Measurements from ENCODE around the gene CYP46A1.

Gene CYP46A1

GRCh38 chr14:99685151-99685591 is 1.1 kb downstream of the CYP46A1 start:
- FAIRE-seq, result no peak

GRCh38 chr14:99685596-99685995 is 1.5 kb downstream of the CYP46A1 start:
- no peak for TF ChIP-seq POLR2A (IDR thresholded peaks at IDR 0.05; ENCODE audit: low read depth, low read length)
- FAIRE-seq (no peak), DNase-seq (ENCODE audit: insufficient read length, low spot score) (no peak)

More at GRCh38 chr14:99685151-99685591, 1.1 kb downstream of the CYP46A1 start:
- TF ChIP-seq POLR2A (IDR thresholded peaks at IDR 0.05; ENCODE audit: low read depth, low read length), result no peak
- DNase-seq (ENCODE audit: insufficient read length, low spot score), result no peak

GRCh38 chr14:99686557-99687283 is 2.6 kb downstream of the CYP46A1 start:
- DNase-seq (ENCODE audit: insufficient read length, low spot score), result no peak
- no peak for FAIRE-seq

GRCh38 chr14:99687284-99688209 is 3.4 kb downstream of the CYP46A1 start:
- no peak for TF ChIP-seq POLR2A (IDR thresholded peaks at IDR 0.05; ENCODE audit: low read depth, low read length)
- FAIRE-seq, result no peak
- no peak for DNase-seq (ENCODE audit: insufficient read length, low spot score)

More at GRCh38 chr14:99686557-99687283, 2.6 kb downstream of the CYP46A1 start:
- TF ChIP-seq POLR2A (IDR thresholded peaks at IDR 0.05; ENCODE audit: low read depth, low read length), result no peak

GRCh38 chr14:99688210-99688581 is 4.1 kb downstream of the CYP46A1 start:
- DNase-seq (ENCODE audit: insufficient read length, low spot score), result no peak
- no peak for FAIRE-seq
- no peak for TF ChIP-seq POLR2A (IDR thresholded peaks at IDR 0.05; ENCODE audit: low read depth, low read length)

GRCh38 chr14:99688629-99689028 is 4.5 kb downstream of the CYP46A1 start:
- TF ChIP-seq POLR2A (IDR thresholded peaks at IDR 0.05; ENCODE audit: low read depth, low read length), result no peak
- no peak for FAIRE-seq
- DNase-seq (ENCODE audit: insufficient read length, low spot score), result no peak

- TF ChIP-seq POLR2A (IDR thresholded peaks at IDR 0.05; ENCODE audit: low read depth, low read length), result no peak
- DNase-seq (ENCODE audit: insufficient read length, low spot score), result no peak
- FAIRE-seq, result no peak
Measured at GRCh38 chr14:99689266-99690236, 5.5 kb downstream of the CYP46A1 start.

GRCh38 chr14:99690636-99691035 is 6.5 kb downstream of the CYP46A1 start:
- FAIRE-seq (no peak), DNase-seq (ENCODE audit: insufficient read length, low spot score) (no peak)
- TF ChIP-seq POLR2A (IDR thresholded peaks at IDR 0.05; ENCODE audit: low read depth, low read length), result no peak

GRCh38 chr14:99691111-99691885 is 7.2 kb downstream of the CYP46A1 start:
- no peak for FAIRE-seq

GRCh38 chr14:99693918-99694317 is 9.8 kb downstream of the CYP46A1 start:
- no peak for TF ChIP-seq POLR2A (IDR thresholded peaks at IDR 0.05; ENCODE audit: low read depth, low read length)
- DNase-seq (ENCODE audit: insufficient read length, low spot score), result no peak
- FAIRE-seq, result no peak

More at GRCh38 chr14:99691111-99691885, 7.2 kb downstream of the CYP46A1 start:
- DNase-seq (ENCODE audit: insufficient read length, low spot score), result no peak
- TF ChIP-seq POLR2A (IDR thresholded peaks at IDR 0.05; ENCODE audit: low read depth, low read length), result no peak

GRCh38 chr14:99696929-99697328 is 12.8 kb downstream of the CYP46A1 start:
- TF ChIP-seq POLR2A (IDR thresholded peaks at IDR 0.05; ENCODE audit: low read depth, low read length), result no peak
- DNase-seq (ENCODE audit: insufficient read length, low spot score), result no peak
- FAIRE-seq, result no peak

GRCh38 chr14:99698236-99698635 is 14.1 kb downstream of the CYP46A1 start:
- DNase-seq (ENCODE audit: insufficient read length, low spot score) (no peak), FAIRE-seq (no peak)
- no peak for TF ChIP-seq POLR2A (IDR thresholded peaks at IDR 0.05; ENCODE audit: low read depth, low read length)

GRCh38 chr14:99698642-99699041 is 14.5 kb downstream of the CYP46A1 start:
- no peak for DNase-seq (ENCODE audit: insufficient read length, low spot score)
- no peak for FAIRE-seq
- TF ChIP-seq POLR2A (IDR thresholded peaks at IDR 0.05; ENCODE audit: low read depth, low read length), result no peak
